NOMO-1 treated with DMSO at 0.1 percent for 48 hours (cell line): Measurements from ENCODE around the gene SLC2A1.

Experiments
- DNase-seq: peaks from one replicate; lab custom pipeline; 2025; ENCODE audit not compliant: unreplicated experiment; lab: John Stamatoyannopoulos, UW

SLC2A1 gene

GRCh38 chr1:42958488-42959319, at the start of gene SLC2A1:
Gene SLC2A1, minus strand, starts transcription at chr1:42958868. Its CDS starts 217 bp downstream, at chr1:42958651.
- DNase-seq: peak; percentile 87

DNA sequence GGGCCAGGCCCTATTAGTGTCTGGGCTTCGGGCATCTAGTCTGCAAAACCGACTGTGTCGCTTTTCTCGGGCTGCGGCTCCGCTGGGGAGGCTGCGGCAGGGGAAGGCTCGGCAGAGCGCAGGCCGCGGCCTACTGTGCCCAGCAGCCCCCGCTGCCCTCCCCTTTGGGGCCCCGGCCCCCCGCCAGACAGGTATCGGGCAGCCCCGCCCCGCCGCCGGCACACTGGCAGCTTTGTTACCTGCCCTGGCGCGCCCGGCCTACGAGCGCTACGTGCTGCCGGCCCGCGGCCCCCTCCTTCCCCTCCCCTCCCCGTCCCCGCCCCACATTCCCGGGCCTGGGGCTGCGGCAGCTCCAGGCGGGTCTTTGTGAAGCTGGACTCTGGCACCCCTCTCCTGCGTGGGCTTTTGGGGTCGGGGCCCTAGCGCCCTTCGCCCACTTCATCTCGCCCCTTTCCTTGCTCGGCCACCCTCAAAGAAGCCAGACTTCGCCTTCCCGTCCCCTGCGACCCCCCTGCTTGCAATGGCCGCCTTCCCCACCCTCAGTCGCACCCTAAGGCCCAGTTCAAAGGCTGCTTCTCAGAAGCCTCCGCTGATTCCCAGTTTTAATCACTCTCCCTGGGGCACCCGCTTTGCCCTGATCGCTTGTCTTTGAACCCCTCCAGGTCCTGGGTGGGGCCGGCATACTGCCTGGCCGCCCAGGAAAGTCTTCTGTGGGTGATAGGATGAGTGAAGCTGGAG, 48.9 kb upstream of the SLC2A1 start:
- DNase-seq: no peak

DNA sequence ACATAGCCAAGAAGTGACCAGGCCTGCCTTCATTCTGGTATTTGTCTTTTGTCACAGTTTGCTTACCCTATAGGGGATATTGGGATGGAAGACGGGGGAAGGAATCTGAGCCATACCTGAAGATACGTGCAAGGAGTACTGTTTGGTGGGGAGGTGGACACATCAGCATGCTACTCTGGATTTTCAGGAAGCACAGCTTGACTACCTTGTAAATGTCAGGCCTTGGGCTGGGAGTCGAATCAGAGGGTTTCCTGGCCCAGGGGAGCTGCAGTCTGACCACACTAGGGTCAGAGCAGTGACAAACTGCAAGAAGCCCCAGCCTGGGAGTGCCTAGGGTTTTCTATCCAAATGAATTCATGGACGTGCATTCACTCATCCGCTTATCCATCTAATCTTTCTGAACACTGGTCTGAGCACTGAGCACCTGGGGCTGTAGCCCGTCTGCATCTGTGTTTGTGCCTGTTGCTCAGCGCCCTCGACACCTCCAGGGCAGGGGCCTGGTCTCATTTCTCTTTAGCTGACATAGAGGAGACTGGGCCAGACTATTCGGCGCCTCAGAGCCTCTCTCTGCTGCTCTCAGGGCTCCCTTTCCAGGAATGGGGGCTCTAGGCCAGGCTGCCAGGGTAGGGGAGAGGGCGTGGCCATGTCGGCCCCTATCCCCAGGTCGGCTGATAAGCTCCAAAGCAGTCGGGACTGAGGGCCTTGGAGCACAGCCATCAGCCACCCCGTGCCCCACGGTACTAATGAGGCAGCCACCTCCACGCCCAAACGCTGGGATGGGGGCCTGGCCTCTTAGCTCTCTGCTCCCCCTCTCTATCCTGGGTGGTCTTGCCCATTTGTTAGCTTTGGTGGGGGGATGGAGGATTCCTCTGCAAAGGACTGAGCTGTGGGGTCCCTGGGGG, 47.0 kb upstream of the SLC2A1 start:
- DNase-seq: no peak

DNA sequence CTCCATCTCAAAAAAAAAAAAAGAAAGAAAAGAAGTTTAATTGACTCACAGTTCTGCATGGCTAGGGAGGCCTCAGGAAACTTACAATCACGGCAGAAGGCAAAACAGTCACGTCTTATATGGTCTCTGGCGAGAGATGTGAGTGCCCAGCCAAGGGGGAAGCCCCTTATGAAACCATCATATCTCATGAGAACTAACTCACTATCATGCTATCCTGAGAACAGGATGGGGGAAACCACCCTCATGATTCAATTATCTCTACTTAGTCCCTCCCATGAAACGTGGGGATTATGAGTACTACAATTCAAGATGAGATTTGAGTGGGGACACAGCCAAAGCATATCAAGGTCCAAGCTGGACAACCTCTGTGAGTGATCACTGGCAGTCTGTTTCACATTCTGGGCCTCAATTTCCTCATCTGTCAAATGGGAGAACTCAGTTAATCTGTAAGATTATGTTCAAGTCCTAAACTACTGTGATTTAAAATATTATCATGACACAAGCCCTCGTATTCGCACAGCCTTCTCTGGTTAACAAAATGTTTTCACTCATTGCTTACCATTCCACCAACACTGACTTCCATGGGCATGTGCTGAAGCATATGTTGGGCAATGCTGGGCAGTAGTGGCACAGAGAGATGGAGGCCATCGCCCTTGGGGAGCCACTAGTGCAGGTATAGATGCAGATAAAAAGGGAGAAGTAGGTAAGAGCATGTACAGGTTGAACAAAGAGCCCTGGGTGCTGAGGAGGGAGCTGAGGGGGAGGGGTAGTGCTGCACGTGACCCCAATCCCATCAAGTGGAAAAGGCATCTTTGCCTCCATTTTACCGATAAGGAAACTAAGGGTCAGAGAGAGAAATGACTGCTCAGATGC, 46.2 kb upstream of the SLC2A1 start:
- DNase-seq: no peak

- DNase-seq: no peak
Measured at GRCh38 chr1:43002766-43003165, 44.1 kb upstream of the SLC2A1 start.

DNA sequence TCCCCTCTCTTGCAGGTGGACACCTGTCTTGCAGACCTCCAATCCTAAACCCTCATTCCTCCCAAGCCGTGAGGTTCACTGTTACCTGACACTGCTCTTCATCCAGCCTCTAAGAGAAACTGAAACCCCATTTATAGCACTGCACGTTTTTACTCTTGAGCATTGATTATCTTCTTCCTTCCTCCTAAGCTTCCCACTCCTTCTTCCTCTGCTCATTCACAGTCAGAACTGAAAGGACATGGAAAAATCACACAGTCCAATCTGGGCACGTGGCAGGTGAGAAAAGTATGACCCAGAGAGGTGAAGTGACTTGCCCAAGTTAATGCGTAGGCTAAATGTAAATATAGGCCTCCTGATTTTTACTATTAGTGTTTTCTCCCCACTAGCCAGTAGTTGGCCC, 43.4 kb upstream of the SLC2A1 start:
- no peak for DNase-seq

DNA sequence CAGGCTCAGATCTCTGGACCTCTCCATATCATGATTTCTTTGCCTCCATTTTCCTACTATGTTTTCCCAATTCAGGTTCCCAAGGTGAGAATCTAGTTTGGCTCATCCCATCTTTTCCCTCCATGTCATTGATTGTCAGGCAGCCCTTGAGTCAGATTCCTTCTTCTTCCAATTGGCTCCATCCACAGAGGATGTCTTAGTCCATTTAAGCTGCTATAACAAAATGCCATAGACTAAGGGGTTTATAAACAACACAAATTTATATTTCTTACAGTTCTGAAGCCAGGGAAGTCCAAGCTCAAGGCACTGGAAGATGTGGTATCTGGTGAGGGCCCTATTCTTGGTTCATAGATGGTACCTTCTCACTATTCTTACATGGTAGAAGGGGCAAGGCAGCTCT, 42.8 kb upstream of the SLC2A1 start:
- no peak for DNase-seq

GRCh38 chr1:43000271-43000670, 41.6 kb upstream of the SLC2A1 start:
- no peak for DNase-seq

- no peak for DNase-seq
Measured at GRCh38 chr1:42999308-42999707, 40.6 kb upstream of the SLC2A1 start.

DNA sequence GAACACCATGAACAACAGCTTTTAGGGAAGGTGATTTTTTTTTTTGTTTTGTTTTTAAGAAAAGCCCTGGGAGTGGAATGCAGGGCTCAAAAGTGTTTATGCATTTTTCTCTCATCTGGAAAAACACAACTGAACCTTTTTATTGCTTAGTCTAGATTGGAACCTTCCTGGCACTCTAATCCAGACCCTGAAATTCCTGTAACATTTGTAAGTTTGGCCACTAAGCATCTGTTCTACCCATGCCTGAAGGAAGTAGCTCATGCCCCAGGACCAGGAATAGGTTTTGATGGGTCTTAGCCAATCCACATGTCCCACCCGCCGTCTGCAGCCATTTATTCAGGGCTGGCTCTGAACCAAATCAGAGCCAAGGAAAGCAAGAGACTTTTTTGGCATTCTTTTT, 39.7 kb upstream of the SLC2A1 start:
- DNase-seq: no peak

- DNase-seq: no peak
Measured at GRCh38 chr1:42996384-42996970, 37.8 kb upstream of the SLC2A1 start.

GRCh38 chr1:42993502-42994136, 35.0 kb upstream of the SLC2A1 start:
- DNase-seq: peak; percentile 76

- no peak for DNase-seq
Measured at GRCh38 chr1:42992054-42992571, 33.4 kb upstream of the SLC2A1 start.

DNA sequence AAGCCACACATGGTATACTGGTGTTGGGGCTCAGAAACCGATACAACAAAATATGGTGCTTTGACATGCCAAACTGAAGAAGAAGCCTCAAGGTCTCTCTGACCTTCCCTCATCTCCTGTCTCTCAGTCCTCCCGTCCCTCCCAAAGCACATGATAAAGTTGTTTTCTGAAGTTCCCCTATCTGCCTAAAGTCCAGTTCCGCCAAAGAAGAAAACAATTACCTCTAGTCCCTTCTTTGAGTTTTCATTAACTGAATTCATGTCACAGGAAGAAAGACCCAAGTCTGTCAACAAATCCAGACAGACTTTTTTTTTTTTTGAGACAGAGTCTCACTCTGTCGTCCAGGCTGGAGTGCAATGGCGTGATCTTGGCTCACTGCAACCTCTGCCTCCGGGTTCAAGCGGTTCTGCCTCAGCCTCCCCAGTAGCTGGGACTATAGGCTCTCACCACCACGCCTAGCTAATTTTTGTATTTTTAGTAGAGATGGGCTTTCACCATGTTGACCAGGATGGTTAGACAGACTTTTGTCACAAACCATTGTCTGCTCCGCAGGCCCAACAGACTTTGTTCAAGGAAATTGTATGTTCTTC, 32.2 kb upstream of the SLC2A1 start:
- DNase-seq: no peak

GRCh38 chr1:42983693-42984092, 25.0 kb upstream of the SLC2A1 start:
- DNase-seq: no peak

GRCh38 chr1:42983253-42983652, 24.6 kb upstream of the SLC2A1 start:
- no peak for DNase-seq

- DNase-seq: no peak
Measured at GRCh38 chr1:42982641-42983040, 24.0 kb upstream of the SLC2A1 start.

DNA sequence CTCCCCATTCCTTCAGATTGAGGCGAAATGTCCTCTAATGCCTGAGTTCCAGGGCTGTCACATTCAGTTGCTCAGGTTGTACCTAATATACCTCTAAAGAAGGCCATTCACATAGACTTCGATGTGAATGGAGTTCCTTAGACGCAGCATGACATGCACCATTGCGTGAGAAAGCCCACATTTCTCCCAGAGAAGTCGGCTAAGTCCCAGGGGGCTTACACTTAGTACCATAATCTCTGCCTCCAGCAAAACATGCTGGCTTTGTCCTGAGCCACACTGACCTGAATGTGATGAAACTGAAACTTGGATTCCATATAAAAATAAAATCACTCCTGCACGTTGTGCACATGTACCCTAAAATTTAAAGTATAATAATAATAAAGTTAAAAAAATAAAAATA, 23.2 kb upstream of the SLC2A1 start:
- no peak for DNase-seq

DNA sequence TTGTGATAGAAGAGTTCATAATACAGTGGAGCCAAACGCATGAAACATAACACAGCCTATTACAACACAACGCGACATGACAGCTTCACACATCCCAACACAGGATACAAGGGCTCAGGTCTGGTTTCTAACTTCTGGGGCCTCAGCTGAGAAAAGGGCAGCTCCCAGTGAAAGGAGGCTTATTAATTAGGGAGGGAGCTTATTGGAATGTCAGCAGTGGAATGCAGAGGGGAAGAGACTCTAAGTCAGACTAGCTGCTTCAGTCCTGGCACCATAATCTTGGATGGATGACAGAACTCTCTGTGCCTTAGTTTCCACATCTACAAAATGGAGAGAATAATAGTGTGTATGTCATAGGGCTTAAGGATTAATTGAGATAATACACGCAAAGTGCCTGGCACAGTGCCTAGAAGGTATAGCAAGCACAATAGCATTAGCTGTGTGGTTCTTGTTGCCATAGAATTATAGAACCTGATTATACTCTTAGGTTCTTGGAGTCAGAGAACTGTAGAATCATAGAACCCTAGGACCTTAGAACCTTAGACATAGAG, 22.7 kb upstream of the SLC2A1 start:
- DNase-seq: no peak
